Upper lobe of left lung (tissue), 6 donors: ENCODE measurements around the gene DLGAP1. TPM values are rescaled to one million over a fixed set of nuclear protein-coding genes. Genes with fewer than 3 reads are reported as not detected.
A peak's percentile ranks its signal among the peaks of the same experiment; 100 is the strongest.

Source experiments
- ATAC-seq, 2 donors: fragments of 200-7000 bp; cut with Tn5 transposase; one replicate each; pipeline ENCODE4 v1.9.1; 2022; ENCODE audit warnings: mild to moderate bottlenecking in 2 of 2, moderate library complexity in 2 of 2; ENCODE audit not compliant: low FRiP score in 2 of 2
- DNase-seq, 2 donors: peaks; one replicate each; pipeline ENCODE4 v3.0.0-alpha.2; 2019 to 2020
- H3K27ac ChIP-seq, 4 donors: fragments of 200-600 bp; sonication (generic); one replicate each; pipeline ENCODE4 v1.5.1; 2016 to 2019
- H3K27me3 ChIP-seq, 4 donors: fragments of 200-600 bp; sonication (generic); one replicate each; pipeline ENCODE4 v1.5.1; 2017 to 2019
- H3K36me3 ChIP-seq, 4 donors: fragments of 200-600 bp; sonication (generic); one replicate each; pipeline ENCODE4 v1.5.1; 2016 to 2019
- H3K4me1 ChIP-seq, 4 donors: fragments of 200-600 bp; sonication (generic); one replicate each; pipeline ENCODE4 v1.5.1; 2018 to 2019
- H3K4me3 ChIP-seq, 4 donors: fragments of 200-600 bp; sonication (generic); one replicate each; pipeline ENCODE4 v1.5.1; 2017 to 2019; ENCODE audit warnings: mild to moderate bottlenecking in 2 of 4, moderate library complexity in 1 of 4
- H3K9me3 ChIP-seq, 4 donors: fragments of 200-600 bp; sonication (generic); one replicate each; pipeline ENCODE4 v1.5.1; 2018 to 2019
- EP300 ChIP-seq, 4 donors: sonication (generic); formaldehyde crosslinking; IDR thresholded peaks; one replicate each; pipeline ENCODE4 v1.5.1; 2017; ENCODE audit warnings: antibody characterized with exemption in 4 of 4, control low read depth in 2 of 4
- POLR2A ChIP-seq, 4 donors: fragments of 450-650 bp; IDR thresholded peaks; one replicate each; pipeline ENCODE4 v1.5.1; 2016 to 2017; ENCODE audit warnings: antibody characterized with exemption in 4 of 4, mild to moderate bottlenecking in 2 of 4
- POLR2AphosphoS5 ChIP-seq, 2 donors: sonication (generic); formaldehyde crosslinking; IDR thresholded peaks; one replicate each; pipeline ENCODE4 v1.5.1; 2017; ENCODE audit warnings: antibody characterized with exemption in 2 of 2
- WGBS, 2 donors: methylation state at CpG; one replicate each; pipeline ENCODE4 v1.1.5; 2017 to 2018; 5-methylcytosine and 5-hydroxymethylcytosine counted together
- total RNA-seq, 6 donors: library from RNA; depleted of rRNA in 4 of 6; stranded (reverse); fragments of >200 nt in 4 of 6; gene quantifications; one replicate each; pipeline versions ENCODE4 v1.1.0 to v1.2.1, GENCODE V29; 2016 to 2021
- TF ChIP-seq, protein P1 (sequence below), 6 experiments: fragments of 450-650 bp in 4 of 6; fragments of 200-600 bp in 2 of 6; sonication (generic) in 2 of 6; IDR thresholded peaks; one replicate each; pipeline ENCODE4 v1.5.1; 2016 to 2019; ENCODE audit warnings: antibody characterized with exemption in 6 of 6
- donor health status: DM: no; HTN: no; CAD: no; lungs with moderate emphysema.
- donor health status: DM: no; HTN: yes; CAD: no; lungs with severe emphysema.

The DLGAP1 gene
- total RNA-seq, 6 donors from 2014 or later, result 2.1 to 4.6 (median 3.6) TPM

DNA sequence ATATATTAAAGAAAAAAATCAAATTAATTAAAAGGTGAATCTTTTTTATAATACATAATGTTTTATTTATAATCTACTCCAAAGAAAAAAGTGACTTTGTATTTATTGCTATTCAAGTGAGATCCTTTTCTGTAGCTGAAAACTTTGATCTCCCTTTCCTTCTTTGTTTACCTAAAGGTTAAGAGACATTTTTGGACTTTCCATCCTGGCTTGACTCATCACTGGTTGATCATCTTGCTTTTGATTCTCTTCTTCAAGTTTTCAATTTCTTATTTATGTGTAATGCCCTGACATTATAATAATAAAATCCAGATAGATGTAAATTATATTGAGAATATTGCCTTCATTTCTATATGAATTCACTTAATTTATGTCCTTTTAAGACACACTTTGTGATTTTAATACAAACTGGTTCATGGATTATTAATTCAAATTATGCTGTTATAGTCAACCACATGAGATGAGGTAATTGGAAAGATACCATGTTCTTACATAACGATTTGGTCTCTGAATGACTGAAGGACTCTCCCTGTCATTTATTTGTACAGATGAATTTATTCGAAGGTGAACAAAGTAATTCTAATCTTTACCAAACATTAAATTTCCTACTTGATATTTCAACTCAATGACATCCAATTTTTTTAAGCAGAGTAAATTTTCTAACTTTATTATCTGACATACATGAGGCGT lies 820.7 kb downstream of the DLGAP1 start:
- Histone ChIP-seq H3K9me3 (no peaks in the 10 kb centered on the region), H3K36me3 (no peaks in the 10 kb centered on the region), H3K27me3 (no peaks in the 10 kb centered on the region), H3K4me1 (no peaks in the 10 kb centered on the region), H3K27ac (no peak overlapping the region), H3K4me3 (no peak overlapping the region)
- DNase-seq, result no peak
- 82 to 84% methylated on average over 3 of the region's 3 CpGs for WGBS, 2 donors
- TF ChIP-seq, protein P1, sequence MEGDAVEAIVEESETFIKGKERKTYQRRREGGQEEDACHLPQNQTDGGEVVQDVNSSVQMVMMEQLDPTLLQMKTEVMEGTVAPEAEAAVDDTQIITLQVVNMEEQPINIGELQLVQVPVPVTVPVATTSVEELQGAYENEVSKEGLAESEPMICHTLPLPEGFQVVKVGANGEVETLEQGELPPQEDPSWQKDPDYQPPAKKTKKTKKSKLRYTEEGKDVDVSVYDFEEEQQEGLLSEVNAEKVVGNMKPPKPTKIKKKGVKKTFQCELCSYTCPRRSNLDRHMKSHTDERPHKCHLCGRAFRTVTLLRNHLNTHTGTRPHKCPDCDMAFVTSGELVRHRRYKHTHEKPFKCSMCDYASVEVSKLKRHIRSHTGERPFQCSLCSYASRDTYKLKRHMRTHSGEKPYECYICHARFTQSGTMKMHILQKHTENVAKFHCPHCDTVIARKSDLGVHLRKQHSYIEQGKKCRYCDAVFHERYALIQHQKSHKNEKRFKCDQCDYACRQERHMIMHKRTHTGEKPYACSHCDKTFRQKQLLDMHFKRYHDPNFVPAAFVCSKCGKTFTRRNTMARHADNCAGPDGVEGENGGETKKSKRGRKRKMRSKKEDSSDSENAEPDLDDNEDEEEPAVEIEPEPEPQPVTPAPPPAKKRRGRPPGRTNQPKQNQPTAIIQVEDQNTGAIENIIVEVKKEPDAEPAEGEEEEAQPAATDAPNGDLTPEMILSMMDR (IDR thresholded peaks at IDR 0.05), result no peak
- TF ChIP-seq EP300 (IDR thresholded peaks at IDR 0.05), result no peak
- TF ChIP-seq POLR2A (IDR thresholded peaks at IDR 0.05), result no peak
- TF ChIP-seq POLR2AphosphoS5 (IDR thresholded peaks at IDR 0.05), result no peak
- ATAC-seq, result no peak

DNA sequence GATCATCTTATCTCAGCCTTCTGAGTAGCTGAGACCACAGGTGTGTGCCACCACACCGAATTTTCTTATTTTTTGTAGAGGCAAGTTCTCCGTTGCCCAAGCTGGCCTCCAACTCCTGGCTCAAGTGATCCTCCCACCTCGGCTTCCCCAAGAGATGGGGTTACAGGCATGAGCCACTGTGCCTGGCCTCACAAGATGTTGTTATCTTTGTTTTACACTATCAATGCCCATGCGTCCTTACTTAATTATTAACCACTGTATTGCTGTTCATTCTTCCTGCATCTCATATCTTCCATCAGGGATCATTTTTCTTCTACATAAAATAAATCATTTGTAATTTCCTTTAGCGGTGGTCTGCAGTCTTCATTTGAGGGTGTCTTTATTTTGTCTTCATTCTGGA lies 823.2 kb downstream of the DLGAP1 start:
- Histone ChIP-seq H3K4me3 (no peak overlapping the region), H3K9me3 (no peaks in the 10 kb centered on the region), H3K36me3 (no peaks in the 10 kb centered on the region), H3K27me3 (no peaks in the 10 kb centered on the region), H3K27ac (no peak overlapping the region), H3K4me1 (no peaks in the 10 kb centered on the region)
- TF ChIP-seq EP300 (IDR thresholded peaks at IDR 0.05), result no peak
- TF ChIP-seq POLR2A (IDR thresholded peaks at IDR 0.05), result no peak
- TF ChIP-seq, protein P1 (IDR thresholded peaks at IDR 0.05), result no peak
- no peak for TF ChIP-seq POLR2AphosphoS5 (IDR thresholded peaks at IDR 0.05)
- ATAC-seq (no peak), DNase-seq (no peak)
- WGBS, 2 donors, result 92 to 93% methylated on average over 5 of the region's 5 CpGs

DNA sequence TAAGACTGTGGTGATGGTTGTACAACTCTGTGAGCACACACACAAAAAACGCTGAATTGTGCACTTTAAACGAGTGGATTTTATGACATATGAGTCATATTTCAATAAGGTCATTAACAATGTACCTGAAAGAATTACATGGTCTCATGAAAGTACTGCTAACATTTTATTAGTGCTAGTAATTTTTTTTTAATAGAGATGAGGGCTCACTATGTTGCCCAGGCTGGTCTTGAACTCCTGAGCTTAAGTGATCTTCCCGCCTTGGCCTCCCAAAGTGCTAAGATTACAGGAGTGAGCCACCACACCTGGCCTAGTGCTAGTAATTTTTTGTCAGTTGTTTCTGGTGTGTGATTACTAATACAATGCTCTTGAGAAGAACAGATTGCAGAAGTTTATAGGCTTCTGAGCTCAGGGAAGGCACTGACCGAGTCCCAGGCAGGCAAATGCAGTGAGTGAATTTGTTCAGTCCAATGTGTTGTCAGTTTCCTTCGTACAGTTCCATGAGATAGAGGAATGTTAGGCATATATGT lies 828.1 kb downstream of the DLGAP1 start:
- no peak overlapping the region for H3K27ac ChIP-seq
- H3K27me3 ChIP-seq, result no peaks in the 10 kb centered on the region
- H3K36me3 ChIP-seq, result no peaks in the 10 kb centered on the region
- H3K4me1 ChIP-seq, result peaks cover 17 to 25% (median 20%) of the 10 kb centered on the region in 4 donors
- TF ChIP-seq EP300 (IDR thresholded peaks at IDR 0.05), result no peak
- TF ChIP-seq, protein P1 (IDR thresholded peaks at IDR 0.05), result no peak
- TF ChIP-seq POLR2A (IDR thresholded peaks at IDR 0.05), result no peak
- no peak for TF ChIP-seq POLR2AphosphoS5 (IDR thresholded peaks at IDR 0.05)
- H3K4me3 ChIP-seq, result no peak overlapping the region
- no peak for ATAC-seq
- no peaks in the 10 kb centered on the region for H3K9me3 ChIP-seq
- 84 to 89% methylated on average over 5 of the region's 5 CpGs for WGBS, 2 donors
- DNase-seq, result no peak

- Histone ChIP-seq H3K4me3 (no peak overlapping the region), H3K4me1 (peaks cover 17 to 25% (median 20%) of the 10 kb centered on the region in 4 donors), H3K27me3 (no peaks in the 10 kb centered on the region), H3K27ac (peak overlapping the region in 1 of 4 donors; percentile 86), H3K9me3 (no peaks in the 10 kb centered on the region), H3K36me3 (no peaks in the 10 kb centered on the region)
- no peak for TF ChIP-seq POLR2AphosphoS5 (IDR thresholded peaks at IDR 0.05)
- TF ChIP-seq EP300 (IDR thresholded peaks at IDR 0.05), result no peak
- DNase-seq (no peak), ATAC-seq (no peak)
Observed at GRCh38 chr18:3625742-3626091, 829.4 kb downstream of the DLGAP1 start.

GRCh38 chr18:3624935-3625741 lies 830.0 kb downstream of the DLGAP1 start:
- peak overlapping the region; percentile 71 to 86 (median 83) for H3K27ac ChIP-seq
- peaks cover 17 to 25% (median 20%) of the 10 kb centered on the region in 4 donors for H3K4me1 ChIP-seq
- ATAC-seq, result peak; percentile 70 to 75
- H3K4me3 ChIP-seq, result no peak overlapping the region
- no peaks in the 10 kb centered on the region for H3K27me3 ChIP-seq
- no peaks in the 10 kb centered on the region for H3K36me3 ChIP-seq
- no peaks in the 10 kb centered on the region for H3K9me3 ChIP-seq
- 44 to 56% methylated on average over 9 of the region's 9 CpGs for WGBS, 2 donors
- TF ChIP-seq, protein P1 (IDR thresholded peaks at IDR 0.05), result no peak
- TF ChIP-seq EP300 (IDR thresholded peaks at IDR 0.05), result peak in 1 of 4 donors; percentile 8
- peak in 1 of 2 donors; percentile 61 for DNase-seq
